HG02678 (cell line): Measurements from ENCODE around the gene USP35.

Source experiments
- ATAC-seq: cut with Tn5 transposase; IDR thresholded peaks from one replicate; pipeline ENCODE4 v1.9.1; 2021; ENCODE audit warnings: mild to moderate bottlenecking, moderate library complexity; ENCODE audit not compliant: unreplicated experiment

The USP35 gene

GRCh38 chr11:78195917-78196560, 7.3 kb downstream of the USP35 start:
- ATAC-seq = no peak

DNA sequence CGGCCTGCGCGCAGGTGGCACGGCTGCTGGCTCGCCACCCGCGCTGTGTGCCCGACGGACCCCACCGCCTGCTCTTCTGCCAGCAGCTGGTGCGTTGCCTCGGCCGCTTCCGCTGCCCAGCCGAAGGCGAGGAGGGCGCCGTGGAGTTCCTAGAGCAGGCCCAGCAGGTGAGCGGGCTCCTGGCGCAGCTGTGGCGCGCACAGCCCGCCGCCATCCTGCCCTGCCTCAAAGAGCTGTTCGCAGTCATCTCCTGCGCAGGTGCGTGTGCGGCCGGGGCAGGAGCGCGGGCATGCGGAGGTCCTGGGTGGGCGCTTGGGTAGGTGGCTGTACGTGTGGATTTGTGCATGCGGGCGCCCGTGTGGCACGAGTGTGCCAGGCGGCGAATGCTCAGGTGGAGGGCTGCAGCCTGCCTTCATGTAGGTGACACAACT, 8.0 kb downstream of the USP35 start:
- ATAC-seq = no peak

DNA sequence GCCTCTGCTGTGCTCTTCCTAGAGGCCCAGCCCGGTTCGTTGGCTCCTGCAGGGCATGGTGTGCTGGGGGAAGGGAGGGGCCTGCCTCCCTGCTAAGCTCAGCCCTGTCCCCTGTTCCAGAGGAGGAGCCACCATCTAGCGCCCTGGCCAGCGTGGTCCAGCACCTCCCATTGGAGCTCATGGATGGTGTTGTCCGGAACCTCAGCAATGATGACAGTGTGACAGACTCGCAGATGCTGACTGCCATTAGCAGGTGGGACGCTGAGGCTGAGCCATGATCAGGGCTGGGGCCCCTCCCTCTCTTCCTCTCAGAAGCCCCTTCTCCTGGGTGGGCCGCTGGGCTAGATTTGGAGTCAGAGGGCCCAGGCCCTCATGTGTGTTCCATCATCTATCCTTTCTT, 9.1 kb downstream of the USP35 start:
- no peak for ATAC-seq

- no peak for ATAC-seq
These were observed 10.4 kb downstream of the USP35 start for GRCh38 chr11:78199015-78199652.

- no peak for ATAC-seq
These were observed 10.9 kb downstream of the USP35 start for GRCh38 chr11:78199653-78200015.

GRCh38 chr11:78200061-78200460, 11.3 kb downstream of the USP35 start:
- ATAC-seq = no peak

GRCh38 chr11:78200553-78200952, 11.8 kb downstream of the USP35 start:
- no peak for ATAC-seq

DNA sequence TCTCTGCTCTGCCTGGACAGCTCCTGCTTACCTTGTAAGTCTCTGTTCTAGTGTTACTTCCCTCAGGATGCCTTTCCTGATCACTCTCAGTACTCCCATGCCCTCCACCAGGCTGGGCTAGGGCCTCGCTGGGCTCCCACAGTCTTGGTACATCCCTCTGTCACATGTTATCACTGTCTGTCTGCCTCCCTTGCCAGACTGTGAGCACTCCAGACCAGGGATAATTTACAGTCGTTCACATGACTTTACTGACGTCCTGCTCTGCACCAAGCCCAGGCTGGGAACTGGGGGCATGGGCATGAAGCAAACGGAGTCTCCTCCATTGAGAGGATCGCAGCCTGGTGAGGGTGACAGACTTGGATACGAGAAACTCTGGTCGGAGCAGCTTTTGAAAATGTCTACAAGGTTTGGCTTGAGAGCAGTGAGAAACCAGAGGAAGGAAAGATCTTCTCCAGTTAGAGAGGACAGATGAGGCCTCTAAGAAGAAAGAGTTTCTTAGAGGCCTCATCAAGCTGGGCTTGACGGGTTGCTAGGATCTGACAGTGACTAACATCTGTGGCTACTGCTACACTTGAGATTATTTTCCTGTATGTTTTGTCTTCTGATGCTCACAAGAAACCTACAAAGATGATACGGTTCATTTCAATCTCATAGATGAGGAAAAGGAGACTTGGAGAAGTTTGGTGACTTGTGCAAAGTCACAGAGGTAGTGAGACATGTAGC, 12.5 kb downstream of the USP35 start:
- ATAC-seq = no peak

DNA sequence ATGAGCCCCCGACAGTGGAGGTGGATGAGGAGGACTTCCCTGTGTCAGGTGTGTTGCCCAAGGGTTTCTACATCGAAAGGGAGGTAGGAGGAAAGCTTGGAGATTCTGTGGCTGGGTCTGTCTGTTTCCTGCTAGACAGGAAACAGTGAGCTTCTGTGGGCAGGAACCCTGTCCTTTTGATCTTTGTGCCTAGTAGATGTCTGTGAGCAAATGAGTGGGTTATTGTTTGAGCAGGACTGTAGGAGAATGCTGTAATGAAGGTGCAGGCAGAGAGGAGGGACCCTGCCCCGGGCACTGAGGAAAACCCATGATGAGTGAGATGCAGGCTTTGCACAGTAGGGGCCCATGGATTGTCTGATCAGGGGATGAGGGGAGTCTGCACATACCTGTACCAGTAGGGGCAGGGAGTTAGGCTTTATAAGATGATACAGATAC, 14.0 kb downstream of the USP35 start:
- peak; percentile 53 for ATAC-seq

GRCh38 chr11:78203184-78203583, 14.5 kb downstream of the USP35 start:
- ATAC-seq = no peak

DNA sequence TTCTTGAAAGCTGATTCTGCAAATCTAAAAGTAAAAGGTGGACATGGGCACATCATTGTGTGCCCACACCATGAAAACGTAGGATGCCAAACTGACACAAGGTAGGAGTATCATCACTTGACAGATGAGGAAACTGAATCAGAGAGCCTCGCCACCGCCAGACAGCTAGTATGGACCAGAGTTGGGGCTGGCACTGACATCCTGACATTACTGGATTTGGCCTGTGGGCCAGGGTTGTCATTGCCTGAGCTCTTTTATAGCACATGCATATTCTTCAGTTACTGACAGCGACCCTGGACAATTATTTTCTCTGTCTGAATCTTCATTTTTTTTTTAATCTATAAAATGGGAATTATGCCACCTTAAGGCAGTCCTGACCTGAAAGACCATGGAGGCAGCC, 16.5 kb downstream of the USP35 start:
- ATAC-seq = no peak

DNA sequence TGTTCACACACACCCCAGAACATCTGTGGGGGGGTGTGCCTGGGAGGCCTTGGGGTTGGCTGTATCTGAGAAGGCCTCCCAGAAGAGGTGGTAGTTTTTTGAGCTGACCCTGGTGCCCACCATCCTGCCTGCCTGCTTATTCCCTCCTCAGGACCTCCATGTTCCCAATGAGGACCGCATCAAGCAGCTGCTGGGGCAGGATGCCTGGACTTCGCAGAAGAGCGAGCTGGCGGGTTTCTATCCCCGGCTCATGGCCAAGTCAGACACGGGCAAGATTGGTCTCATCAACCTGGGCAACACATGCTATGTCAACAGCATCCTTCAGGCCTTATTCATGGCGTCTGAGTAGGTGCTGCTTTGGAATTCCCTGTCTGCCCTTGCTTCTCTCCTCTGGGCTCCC, 17.0 kb downstream of the USP35 start:
- no peak for ATAC-seq

DNA sequence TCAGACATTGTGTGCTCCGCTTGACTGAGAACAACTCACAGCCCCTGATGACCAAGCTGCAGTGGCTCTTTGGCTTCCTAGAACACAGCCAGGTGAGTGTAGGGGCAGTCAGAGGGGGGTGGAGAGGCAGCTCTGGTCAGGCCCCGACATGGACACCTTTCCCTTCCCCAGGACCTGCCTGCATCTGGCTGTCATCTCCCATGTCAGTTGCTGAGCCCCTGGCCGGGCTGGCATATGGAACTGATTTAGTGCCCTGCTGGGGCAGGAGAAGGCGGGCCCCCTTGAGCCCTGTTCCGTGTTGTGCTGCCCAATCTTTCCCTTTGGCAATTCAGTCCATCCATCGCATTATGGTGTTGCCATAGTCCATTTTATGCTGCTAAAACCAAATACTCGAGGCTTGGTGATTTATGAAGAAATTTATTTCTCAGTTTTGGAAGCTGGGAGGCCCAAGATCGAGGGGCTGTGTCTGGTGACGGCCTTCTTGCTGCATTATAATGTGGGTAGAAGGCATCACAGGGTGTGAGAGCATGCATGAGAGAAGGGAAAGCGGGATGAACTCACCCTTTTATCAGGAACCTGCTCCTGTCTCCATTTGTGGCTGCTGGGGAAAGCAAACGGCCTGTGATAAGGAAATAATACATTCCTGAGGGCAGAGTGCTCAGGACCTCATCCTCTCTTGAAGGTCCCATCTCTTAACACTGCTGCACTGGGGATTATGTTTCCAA, 19.0 kb downstream of the USP35 start:
- ATAC-seq = no peak

DNA sequence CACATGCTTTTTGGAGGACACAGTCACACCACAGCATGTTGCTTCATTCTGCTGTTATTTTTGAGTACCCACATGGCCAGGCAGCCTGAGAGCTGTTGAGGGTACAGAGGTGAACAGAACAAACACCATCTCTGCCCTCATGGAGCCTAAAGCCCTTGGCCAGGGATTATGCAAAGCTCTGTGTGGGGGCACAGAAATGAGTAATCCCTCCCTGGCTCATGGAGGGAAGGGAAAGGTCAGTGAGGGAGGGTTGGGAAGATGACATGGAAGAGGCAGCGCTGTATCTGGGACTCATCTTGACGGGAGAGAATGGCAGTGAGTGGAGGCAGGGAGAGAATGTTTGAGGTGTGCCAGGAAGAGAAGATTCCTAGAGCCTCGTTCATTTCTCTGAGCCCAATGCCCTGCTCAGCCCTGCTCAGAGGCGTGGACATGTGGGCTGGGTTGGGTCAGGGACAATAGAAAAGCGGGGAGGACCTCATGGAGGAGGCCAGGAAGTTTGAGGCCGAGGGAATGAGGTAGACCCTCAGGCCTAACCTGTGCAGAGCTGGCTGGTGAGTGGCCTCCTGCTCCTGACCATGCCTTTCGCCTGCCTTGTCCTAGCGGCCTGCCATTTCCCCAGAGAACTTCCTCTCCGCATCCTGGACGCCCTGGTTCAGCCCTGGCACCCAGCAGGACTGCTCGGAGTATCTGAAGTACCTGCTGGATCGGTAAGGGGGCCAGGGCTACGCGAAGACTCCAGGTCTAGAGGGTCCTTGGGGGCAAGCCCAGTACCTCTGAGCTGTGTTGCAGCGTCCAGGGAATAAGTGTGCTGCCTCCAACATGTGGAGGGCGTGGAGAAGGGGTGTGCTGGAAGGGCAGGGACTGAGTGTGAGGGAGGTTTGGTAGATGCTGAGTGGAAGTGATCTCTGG, 19.8 kb downstream of the USP35 start:
- ATAC-seq = no peak

GRCh38 chr11:78209478-78209877, 20.8 kb downstream of the USP35 start:
- no peak for ATAC-seq

- no peak for ATAC-seq
These were observed 21.4 kb downstream of the USP35 start for GRCh38 chr11:78210000-78210608.

GRCh38 chr11:78211565-78211964, 22.8 kb downstream of the USP35 start:
- no peak for ATAC-seq

GRCh38 chr11:78212586-78213371, 24.1 kb downstream of the USP35 start:
- ATAC-seq = no peak
